Superior temporal gyrus (tissue), 1 donor: ENCODE results near the gene COL1A1.

ENCODE experiments used
- DNase-seq: peaks from one replicate; pipeline ENCODE4 v3.0.0-alpha.2; 2016; ENCODE audit errors: extremely low spot score

The COL1A1 gene

GRCh38 chr17:50154604-50155003, 46.8 kb downstream of the COL1A1 start:
- no peak for DNase-seq

- no peak for DNase-seq
Observed at GRCh38 chr17:50153650-50154575, 47.5 kb downstream of the COL1A1 start.

GRCh38 chr17:50152736-50153135, 48.7 kb downstream of the COL1A1 start:
- DNase-seq, result no peak

- DNase-seq, result peak; percentile 97
Observed at GRCh38 chr17:50151937-50152547, 49.4 kb downstream of the COL1A1 start.

DNA sequence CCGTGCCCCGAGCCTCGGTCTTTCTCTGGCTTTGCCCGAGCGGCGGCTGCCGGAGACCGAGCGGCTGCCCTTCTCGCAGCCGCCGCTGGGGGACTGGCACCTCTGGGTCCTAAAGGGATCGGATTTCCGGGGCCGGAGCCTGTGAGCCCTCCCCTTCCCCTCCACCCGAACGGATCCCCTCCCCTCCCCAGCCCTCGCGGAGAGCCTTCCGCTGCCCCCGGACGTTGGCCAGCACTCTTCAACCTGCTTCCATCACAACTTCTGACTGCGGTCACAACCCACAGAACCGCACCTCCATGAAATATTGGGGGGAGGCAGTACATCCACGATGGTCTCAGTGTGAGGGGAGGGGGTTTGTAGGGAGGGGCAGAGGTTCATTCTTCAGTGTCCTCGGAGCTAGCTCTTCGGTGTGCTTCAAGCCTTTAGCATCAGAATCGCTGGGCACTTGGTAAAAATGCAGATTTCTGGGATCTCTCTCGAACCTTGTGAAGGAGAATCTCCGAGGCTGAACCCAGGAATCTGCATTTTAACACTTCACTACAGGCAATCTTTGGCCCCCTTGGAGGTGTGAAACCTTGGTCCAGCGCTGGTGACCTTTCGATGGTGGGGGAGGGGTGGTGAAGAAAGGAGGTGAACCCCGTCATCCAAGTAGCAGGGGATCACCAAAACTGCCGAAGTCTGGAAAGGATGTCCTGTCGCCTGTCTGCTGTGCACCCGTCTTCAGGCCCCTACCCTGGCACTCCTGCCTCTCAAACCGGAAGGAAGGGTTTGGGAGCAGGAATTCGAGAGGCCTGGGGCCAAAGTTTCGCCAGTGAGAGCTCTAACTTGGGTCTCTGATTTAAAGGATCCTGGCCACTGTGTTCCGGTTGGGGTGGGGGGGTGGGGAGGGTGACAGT, 50.1 kb downstream of the COL1A1 start:
- DNase-seq, result peak; percentile 88

- DNase-seq, result no peak
Observed at GRCh38 chr17:50150354-50151040, 50.9 kb downstream of the COL1A1 start, which contains the start of gene PPP1R9B. Gene PPP1R9B, minus strand, starts transcription at chr17:50150677. Its CDS starts 164 bp downstream, at chr17:50150513.

- peak; percentile 33 for DNase-seq
Observed at GRCh38 chr17:50149417-50150353, 51.7 kb downstream of the COL1A1 start.

DNA sequence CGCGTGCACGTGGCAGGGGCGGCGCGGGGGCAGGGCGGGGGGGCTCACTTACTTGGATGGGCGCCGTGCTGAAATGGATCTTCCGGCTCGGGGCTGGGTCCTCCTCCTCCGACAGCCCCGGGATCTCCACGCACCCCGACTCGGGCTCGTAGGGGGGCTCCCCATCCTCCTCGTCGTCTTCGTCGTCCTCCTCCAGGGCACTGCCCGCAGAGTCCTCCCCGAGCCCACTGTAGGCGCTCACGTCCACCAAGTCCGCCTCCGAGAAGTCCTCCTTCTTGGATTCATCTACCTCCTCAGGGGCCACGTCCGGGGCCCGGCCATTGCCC, 52.4 kb downstream of the COL1A1 start:
- DNase-seq, result no peak

DNA sequence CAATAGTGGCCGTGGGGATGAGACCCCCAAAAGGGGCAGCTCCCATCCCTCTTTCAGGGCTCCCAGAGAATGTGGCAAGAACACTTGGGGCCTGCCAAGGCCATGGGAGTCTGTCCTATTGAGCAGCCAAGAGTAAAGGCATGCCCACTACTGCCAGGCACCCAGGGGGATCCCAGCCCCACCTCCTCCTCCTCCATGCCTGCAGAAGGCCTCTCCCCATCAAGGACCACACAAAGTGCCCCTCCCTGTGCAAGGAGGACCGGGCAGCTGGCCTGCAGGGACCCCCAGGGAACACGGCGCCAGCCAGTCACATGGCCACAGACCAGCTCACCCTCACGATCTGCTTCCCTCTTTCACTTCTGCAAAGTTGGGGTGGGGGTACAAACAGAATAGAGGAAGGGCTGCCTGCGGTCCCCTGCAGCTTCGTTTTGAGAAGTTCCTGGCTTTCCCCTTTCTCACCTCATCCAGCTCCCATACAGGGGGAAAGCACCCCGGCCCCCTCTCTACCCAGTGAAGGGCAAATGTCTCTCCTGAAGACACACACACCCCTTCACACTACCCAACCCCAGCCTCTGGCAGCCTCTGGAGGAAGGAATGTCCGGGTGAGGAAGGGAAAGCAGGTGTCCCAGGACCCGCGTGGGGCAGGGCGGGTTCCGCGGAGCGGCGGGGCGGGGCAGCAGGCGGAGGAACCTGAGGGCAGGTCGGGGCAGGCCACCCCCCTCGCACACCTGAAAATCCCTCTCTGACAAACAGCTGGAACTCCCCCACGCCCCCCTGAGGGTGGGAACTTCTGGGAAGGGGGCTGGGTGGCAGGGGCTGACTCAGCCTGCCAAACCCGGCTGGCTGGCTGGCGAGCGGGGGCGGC, 53.0 kb downstream of the COL1A1 start:
- DNase-seq, result peak; percentile 43

- no peak for DNase-seq
Observed at GRCh38 chr17:50147841-50148225, 53.6 kb downstream of the COL1A1 start.

DNA sequence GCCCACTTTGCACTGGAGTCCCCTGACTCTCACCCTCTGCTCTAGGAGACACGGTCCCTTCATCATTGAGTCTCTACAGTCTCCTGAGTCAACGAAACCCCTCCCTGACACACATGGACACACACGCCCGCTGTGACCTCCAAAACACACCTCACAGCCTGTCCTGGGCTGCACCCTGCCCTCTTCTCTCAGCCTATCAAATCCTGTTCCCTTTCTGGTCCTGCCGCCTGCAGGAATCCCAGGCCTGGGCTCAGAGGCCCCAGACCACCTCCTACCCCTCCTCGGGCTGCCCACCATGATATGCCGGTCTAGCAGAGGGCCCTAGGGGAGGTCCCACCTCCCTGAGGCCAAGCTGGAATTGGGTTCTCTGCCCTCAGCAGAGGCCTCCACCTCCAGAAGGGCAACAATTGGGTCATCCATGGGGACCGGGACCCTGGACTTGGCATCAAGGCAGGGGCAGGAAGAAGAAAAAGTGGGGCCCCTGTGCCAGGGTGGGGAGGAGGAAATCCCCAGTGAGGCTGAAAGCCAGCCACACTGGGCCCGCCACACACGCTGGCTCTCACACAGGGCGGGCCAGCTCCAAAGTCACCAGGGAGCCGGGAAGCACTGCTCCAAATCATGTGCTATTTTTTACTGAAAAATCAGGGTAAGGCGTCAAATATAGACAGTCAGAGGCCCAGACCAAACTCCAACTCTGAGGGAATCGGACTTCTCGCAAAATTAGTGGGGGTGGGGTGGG, 54.3 kb downstream of the COL1A1 start:
- no peak for DNase-seq

GRCh38 chr17:50146230-50146926, 55.1 kb downstream of the COL1A1 start:
- no peak for DNase-seq

GRCh38 chr17:50145532-50146229, 55.8 kb downstream of the COL1A1 start:
- no peak for DNase-seq

- DNase-seq, result no peak
Observed at GRCh38 chr17:50144845-50145531, 56.4 kb downstream of the COL1A1 start.

- no peak for DNase-seq
Observed at GRCh38 chr17:50144355-50144754, 57.1 kb downstream of the COL1A1 start.

DNA sequence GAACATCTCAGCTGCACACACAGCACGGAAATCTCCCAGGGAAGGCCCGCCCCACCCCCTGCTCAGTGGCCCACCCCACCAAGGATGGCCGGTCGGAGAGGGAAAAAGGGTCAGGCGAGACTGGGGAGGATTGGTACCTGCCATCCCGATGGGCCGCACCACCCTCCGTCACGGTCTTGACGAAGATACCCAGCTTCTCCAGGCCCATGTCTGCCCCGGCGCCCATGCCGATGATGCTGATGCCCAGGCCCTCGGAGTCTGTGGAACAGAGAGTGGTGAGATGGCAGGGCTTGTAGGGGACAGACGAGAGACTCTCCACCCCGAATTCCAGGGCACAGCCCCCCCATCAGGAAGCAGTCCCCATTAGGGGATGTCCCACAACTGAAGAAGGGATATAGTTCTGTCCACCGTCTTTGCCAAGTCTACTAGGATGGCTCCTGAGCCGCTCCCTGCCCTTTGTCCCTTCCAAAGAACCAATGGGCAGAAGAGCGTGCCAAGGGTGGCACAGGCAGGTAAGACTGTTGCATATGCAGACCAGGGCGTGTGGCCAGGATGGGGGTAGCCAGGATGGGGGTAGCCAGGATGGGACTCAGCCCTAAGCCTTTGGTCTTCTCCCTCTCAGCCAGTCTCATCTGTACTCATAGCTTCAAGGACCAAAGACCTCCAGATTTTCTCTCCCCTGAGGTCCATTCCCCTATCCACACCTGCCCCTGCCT, 57.8 kb downstream of the COL1A1 start:
- no peak for DNase-seq
